HG02943 (cell line): ENCODE measurements around the gene ZC3H6.
"Not testable (repeated sequence)": the region's sequence is repeated elsewhere in the genome, so short reads cannot be mapped to it uniquely, and the experiment has no call there.

Experiments
- ATAC-seq: cut with Tn5 transposase; IDR thresholded peaks from one replicate; pipeline ENCODE4 v1.9.1; 2021; ENCODE audit warnings: mild to moderate bottlenecking, low read depth, moderate library complexity; ENCODE audit not compliant: unreplicated experiment

Gene ZC3H6

DNA sequence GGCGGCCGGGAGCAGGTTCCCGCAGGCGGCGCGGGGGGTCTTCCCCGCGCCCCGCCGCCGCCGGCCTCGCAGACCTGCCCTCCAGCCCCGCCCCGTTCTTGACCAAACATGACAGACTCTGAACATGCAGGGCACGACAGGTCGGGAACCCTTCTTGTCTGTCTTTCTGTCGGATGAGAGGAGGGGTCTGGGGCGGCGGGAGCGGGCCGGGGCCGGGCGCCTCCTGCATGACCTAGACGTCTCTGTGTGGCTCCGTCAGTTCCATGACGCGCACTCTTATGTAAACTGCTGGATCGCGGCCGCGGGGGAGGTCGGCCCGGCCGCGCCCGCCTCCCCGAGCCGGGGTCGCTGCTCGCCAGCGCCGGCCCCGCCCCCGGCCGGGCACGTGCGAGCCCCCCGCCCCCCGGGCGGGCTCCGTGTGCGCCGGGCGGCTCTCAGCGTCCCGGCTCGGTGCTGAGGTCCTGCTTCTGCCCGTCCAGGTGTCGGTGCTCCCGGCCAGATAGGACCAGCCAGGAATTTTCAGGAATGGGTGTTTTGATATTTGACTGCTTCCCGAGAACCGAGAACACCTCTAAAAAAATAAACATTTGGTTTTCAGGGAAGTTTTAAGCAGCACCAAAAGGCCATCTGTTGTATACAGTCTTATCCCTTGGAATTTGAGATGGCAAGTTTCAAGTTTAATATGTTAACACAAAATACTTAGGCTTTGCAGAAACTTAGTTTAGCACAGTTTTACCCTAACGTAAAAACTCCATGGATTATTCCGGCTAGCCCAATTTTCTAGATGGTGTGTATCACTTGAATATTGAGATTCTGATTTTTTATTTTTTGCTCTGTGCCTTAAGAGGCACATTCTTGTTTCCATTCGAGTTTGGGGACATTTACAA, 733 bp downstream of the ZC3H6 start:
- peak; percentile 45 for ATAC-seq

DNA sequence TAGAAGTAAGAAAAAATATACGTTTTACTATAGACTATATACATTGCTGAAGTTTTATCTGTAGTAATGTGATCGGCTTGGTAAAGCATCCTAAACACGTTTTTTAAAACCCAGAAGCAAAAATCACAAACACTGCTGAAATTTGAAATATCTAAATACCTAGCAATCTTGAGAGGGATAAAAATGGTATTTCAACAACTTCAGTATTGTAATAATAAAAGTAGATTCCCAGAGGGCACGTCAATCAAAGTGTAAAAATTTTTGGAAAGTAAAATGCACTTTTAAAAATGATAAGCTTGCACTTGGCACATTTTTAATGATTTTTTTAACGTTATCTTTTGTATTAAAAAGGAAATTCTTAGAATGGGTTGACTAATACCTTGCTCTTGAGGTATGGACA, 1.6 kb downstream of the ZC3H6 start:
- no peak for ATAC-seq

DNA sequence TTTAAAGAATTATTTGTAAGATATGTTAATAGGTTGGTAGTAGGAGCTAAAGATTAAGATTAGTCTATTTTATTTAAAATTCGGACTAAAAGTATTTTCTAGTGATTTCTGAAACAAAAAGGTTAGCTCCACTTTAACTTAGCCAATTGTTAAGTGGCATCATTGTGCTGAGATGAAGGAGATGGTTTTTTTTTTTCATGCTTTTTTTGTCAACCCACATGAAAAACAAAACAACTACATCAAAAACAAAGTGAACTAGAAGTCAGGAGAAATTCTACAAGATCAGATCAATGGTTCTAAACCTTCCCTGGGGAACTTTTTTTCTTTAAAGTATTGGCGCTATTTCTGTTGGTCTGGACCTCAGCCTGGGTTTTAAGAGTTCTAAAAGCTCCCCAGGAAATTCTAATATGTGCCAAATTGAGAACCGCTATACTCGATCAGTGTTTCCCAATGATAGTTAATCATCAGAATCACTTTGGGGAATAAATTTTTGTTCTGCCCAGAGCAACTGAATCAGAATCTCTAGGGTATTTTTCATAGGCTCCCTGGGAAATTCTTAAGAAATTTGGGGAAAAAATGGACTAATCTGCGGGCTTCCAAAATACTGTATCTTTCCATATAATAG, 2.3 kb downstream of the ZC3H6 start:
- ATAC-seq: no peak

DNA sequence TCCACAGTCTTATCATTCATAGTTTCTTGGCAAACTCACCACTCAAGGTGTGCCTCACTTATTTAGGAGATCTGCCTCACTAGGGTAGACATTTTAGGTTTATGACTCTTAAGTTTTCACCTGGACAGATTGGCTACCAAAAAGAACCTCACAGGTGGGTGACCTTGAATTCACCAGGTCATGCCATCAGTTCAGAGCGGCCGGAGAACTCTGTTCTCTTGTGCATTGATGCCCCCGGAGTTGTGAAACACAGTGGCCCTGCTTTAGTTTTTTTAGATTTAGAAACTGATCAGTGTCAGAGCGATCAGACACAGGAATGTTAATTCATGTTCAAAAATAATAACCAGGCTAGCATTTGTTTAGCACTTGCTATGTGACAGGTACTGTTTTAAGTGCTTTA, 6.7 kb downstream of the ZC3H6 start:
- not testable (repeated sequence) for ATAC-seq

GRCh38 chr2:112283535-112283934, 8.1 kb downstream of the ZC3H6 start:
- ATAC-seq: not testable (repeated sequence)

- ATAC-seq: no peak
Observed at GRCh38 chr2:112290088-112290487, 14.7 kb downstream of the ZC3H6 start.

DNA sequence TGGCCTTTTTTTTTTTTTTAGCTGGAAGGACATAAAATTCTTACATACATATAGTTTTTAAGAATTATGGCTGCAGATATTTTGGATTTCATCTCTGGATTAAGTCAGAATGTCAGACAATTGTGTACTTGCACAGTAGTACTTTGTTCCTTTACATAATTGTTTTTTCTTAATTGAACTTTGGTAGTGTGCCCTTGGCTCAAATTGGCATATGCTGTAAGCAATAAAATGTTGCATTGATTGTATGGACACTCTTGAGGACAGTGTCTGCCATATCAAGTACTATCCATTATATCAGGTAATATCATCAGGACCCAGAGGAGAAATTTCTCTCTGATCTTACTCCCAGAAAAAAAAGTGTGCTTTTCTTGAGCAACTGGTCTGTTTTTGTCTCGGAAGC, 15.3 kb downstream of the ZC3H6 start:
- no peak for ATAC-seq

- ATAC-seq: no peak
Observed at GRCh38 chr2:112293636-112294401, 18.4 kb downstream of the ZC3H6 start.

GRCh38 chr2:112295407-112296078, 20.1 kb downstream of the ZC3H6 start:
- ATAC-seq: no peak

- no peak for ATAC-seq
Observed at GRCh38 chr2:112296407-112296806, 21.0 kb downstream of the ZC3H6 start.

- ATAC-seq: no peak
Observed at GRCh38 chr2:112301171-112301584, 25.8 kb downstream of the ZC3H6 start.

GRCh38 chr2:112301973-112302372, 26.6 kb downstream of the ZC3H6 start:
- ATAC-seq: no peak

DNA sequence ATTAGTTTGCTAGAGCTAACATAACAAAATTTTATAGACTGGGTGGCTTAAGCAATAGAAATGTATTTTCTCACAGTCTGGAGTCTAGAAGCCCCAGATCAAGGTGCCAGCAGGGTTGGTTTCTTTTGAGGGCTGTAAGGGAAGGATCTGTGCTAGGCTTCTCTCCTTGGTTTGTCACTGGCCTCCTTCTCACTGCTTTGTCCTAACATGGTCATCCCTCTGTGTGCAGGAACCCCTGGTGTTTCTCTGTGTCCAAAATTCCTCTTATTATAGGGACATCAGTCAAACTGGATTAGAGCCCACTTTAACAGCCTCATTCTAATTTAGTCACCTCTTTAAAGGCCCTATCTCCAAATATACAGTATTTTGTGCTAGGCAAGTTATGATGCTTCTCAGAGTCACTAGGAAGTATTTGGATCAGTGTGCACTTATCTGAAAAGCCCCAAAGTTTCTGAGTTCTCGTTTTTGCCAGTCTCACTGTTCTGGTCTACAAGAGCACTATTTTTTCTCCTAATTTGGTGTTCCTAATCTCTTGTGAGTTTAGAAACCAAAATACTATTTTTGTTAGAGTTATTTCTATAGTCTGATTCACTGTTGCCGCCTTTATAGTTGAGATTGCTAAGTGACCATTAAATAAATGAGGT, 29.0 kb downstream of the ZC3H6 start:
- ATAC-seq: no peak

DNA sequence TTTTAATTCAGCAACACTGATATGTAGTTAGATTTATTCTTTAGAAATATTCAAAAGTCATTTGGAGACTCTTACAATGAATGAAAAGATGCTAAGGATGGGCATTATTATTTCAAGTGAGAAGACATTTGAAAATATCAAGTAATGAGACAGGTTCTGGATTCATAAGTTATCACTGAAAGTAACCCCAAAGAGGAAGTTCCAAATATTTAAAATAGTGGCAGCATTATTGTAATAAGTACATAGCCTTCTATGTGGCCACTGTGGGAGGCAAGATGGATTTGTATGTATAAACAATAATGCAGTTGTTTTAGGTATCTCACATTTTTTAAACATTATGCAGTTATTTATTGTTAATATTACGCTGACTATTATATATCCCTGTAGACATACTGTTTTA, 29.7 kb downstream of the ZC3H6 start:
- no peak for ATAC-seq

- ATAC-seq: no peak
Observed at GRCh38 chr2:112310906-112311305, 35.5 kb downstream of the ZC3H6 start.

DNA sequence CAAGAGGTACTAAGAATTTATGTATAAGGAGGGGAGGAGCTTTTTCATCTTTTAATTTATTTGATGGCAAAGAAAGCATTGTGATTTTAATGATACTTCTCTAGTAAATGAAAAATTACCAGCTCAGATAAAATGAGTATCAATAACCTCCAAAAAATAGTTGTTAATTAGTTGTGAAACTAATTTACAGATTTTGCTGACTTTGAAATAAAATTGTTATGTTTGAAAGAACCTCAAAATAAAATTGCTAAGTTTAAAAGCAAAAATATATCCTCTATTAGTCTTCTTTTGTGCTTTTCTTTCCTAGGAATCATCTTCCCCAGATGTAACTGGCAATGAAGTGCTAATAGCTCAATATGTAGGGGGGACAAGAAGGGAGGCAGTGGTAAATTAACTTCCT, 36.5 kb downstream of the ZC3H6 start:
- no peak for ATAC-seq

GRCh38 chr2:112312821-112313220, 37.4 kb downstream of the ZC3H6 start:
- no peak for ATAC-seq

DNA sequence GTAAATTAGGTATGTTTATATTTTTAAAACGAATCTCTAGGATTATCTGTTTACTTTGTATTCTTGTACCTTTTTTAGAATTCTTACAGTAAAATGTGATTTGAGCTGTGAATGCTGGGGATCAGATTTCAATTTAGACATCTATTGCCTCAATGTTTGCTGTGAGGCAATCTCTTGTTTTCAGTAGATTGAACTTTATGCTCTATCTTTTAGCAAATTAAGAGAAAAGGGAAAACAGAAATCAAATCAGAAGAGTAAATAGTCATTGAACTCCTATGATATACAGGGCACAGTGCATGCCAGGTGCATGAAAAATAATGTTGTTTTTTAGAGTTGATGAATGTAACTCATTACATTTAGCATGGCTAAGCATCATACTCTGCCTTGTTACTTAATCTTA, 39.5 kb downstream of the ZC3H6 start:
- no peak for ATAC-seq

GRCh38 chr2:112317303-112318158, 42.1 kb downstream of the ZC3H6 start:
- ATAC-seq: no peak
